GM12801 (cell line): ENCODE results near the gene HSPA1B.

Source experiments
- CTCF ChIP-seq: IDR thresholded peaks from one replicate; pipeline ENCODE4 v1.5.1; 2011; ENCODE audit warnings: control low read depth; ENCODE audit not compliant: insufficient read length; ENCODE audit errors: extremely low read depth

Gene HSPA1B

GRCh38 chr6:31825553-31825952, 2.0 kb upstream of the HSPA1B start:
- no peak for TF ChIP-seq CTCF

- no peak for TF ChIP-seq CTCF
These were observed 699 bp upstream of the HSPA1B start for GRCh38 chr6:31826793-31827285.

GRCh38 chr6:31829633-31830283, 2.2 kb downstream of the HSPA1B start:
- TF ChIP-seq CTCF: no peak

- TF ChIP-seq CTCF: no peak
These were observed 3.4 kb downstream of the HSPA1B start for GRCh38 chr6:31830886-31831335.

GRCh38 chr6:31831350-31832215, 4.0 kb downstream of the HSPA1B start:
- no peak for TF ChIP-seq CTCF

GRCh38 chr6:31834367-31835250, 7.1 kb downstream of the HSPA1B start:
- TF ChIP-seq CTCF: no peak

- TF ChIP-seq CTCF: no peak
These were observed 8.5 kb downstream of the HSPA1B start for GRCh38 chr6:31836047-31836473.
